A549 (cell line): ENCODE data around the gene PROB1.

Experiments used
- CEBPB ChIP-seq, 2 experiments: fragments of >200 bp in 1 of 2; sonication (Bioruptor Twin) in 1 of 2; formaldehyde crosslinking in 1 of 2; IDR thresholded peaks; 2 replicates each; pipeline ENCODE4 v1.6.1; 2012 to 2016
- EHMT2 ChIP-seq: fragments of 200-600 bp; sonication (generic); IDR thresholded peaks from 2 replicates; pipeline ENCODE4 v1.6.1; 2016; ENCODE audit warnings: antibody characterized with exemption, low read depth, mild to moderate bottlenecking, moderate library complexity
- ELK1 ChIP-seq: fragments of 150-350 bp; IDR thresholded peaks from 2 replicates; pipeline ENCODE4 v1.6.1; 2014; ENCODE audit warnings: low read depth, mild to moderate bottlenecking, low read length
- HOXB13 ChIP-seq: fragments of 250-450 bp; sonication (Bioruptor Pico); IDR thresholded peaks from 2 replicates; pipeline ENCODE4 v1.5.0; 2020; ENCODE audit warnings: low read depth, mild to moderate bottlenecking, moderate library complexity
- MAX ChIP-seq: IDR thresholded peaks from 2 replicates; pipeline ENCODE4 v1.6.1; 2012
- PBX3 ChIP-seq: IDR thresholded peaks from 2 replicates; pipeline ENCODE4 v1.6.1; 2012
- POLR2A ChIP-seq: IDR thresholded peaks from 2 replicates; pipeline ENCODE4 v1.6.1; 2012; ENCODE audit warnings: mild to moderate bottlenecking, low read length
- RNF2 ChIP-seq: fragments of 200-600 bp; sonication (generic); IDR thresholded peaks from 2 replicates; pipeline ENCODE4 v1.6.1; 2016; ENCODE audit warnings: low read depth, mild to moderate bottlenecking, antibody characterized with exemption, moderate library complexity, borderline replicate concordance
- TF ChIP-seq, protein P1 (sequence below): fragments of >200 bp; sonication (Bioruptor Twin); formaldehyde crosslinking; IDR thresholded peaks from 3 replicates; pipeline ENCODE4 v1.5.1; 2016
- TF ChIP-seq, protein P2 (sequence below): fragments of 450-650 bp; IDR thresholded peaks from 2 replicates; pipeline ENCODE4 v1.6.1; 2014; ENCODE audit warnings: antibody characterized with exemption

DNA sequence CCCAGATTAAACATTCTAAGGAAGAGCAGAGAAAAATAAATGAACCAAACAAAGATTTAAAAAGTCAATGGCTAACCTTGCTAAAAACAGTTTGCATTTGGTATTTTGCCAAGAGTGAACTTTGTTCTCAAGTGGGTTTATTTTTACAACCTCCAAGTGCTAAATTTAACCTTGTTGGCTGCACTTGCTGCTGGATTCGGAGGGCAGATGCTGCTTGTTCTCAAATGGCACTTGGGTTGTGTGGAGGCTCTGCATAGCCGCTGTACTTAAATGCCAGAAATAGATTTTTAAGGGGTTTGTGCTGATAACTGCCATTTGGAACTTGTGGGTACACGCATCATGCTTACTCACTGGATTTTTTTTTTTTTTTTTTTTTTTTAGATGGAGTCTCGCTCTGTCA lies 22.3 kb upstream of the PROB1 start:
- no peak for TF ChIP-seq POLR2A
- no peak for TF ChIP-seq MAX
- TF ChIP-seq, protein P1, sequence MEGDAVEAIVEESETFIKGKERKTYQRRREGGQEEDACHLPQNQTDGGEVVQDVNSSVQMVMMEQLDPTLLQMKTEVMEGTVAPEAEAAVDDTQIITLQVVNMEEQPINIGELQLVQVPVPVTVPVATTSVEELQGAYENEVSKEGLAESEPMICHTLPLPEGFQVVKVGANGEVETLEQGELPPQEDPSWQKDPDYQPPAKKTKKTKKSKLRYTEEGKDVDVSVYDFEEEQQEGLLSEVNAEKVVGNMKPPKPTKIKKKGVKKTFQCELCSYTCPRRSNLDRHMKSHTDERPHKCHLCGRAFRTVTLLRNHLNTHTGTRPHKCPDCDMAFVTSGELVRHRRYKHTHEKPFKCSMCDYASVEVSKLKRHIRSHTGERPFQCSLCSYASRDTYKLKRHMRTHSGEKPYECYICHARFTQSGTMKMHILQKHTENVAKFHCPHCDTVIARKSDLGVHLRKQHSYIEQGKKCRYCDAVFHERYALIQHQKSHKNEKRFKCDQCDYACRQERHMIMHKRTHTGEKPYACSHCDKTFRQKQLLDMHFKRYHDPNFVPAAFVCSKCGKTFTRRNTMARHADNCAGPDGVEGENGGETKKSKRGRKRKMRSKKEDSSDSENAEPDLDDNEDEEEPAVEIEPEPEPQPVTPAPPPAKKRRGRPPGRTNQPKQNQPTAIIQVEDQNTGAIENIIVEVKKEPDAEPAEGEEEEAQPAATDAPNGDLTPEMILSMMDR: no peak
- TF ChIP-seq, protein P2, sequence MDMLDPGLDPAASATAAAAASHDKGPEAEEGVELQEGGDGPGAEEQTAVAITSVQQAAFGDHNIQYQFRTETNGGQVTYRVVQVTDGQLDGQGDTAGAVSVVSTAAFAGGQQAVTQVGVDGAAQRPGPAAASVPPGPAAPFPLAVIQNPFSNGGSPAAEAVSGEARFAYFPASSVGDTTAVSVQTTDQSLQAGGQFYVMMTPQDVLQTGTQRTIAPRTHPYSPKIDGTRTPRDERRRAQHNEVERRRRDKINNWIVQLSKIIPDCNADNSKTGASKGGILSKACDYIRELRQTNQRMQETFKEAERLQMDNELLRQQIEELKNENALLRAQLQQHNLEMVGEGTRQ: no peak
- no peak for TF ChIP-seq RNF2
- no peak for TF ChIP-seq PBX3
- TF ChIP-seq CEBPB (IDR thresholded peaks at IDR 0.05): no peak
- TF ChIP-seq HOXB13: no peak
- no peak for TF ChIP-seq ELK1
- TF ChIP-seq EHMT2: no peak
